ENCODE results near the gene RHBDF1. TPM values are rescaled to one million over a fixed set of nuclear protein-coding genes. Genes with fewer than 3 reads are reported as not detected.

Gene RHBDF1
- total and polyA plus RNA-seq, 2 of the 13 experiments (the other 11 are each of a cell fraction or from before 2014, with no cell fraction given), result 5.4 to 26.9 TPM

- TF ChIP-seq PREB (CRISPR knock-in tag; IDR thresholded peaks at IDR 0.05), result no peak
- TF ChIP-seq ARID2 (CRISPR knock-in tag; IDR thresholded peaks at IDR 0.05; ENCODE audit: borderline replicate concordance), result no peak
- TF ChIP-seq ZNF747 (CRISPR knock-in tag; IDR thresholded peaks at IDR 0.05; ENCODE audit: borderline replicate concordance), result no peak
- TF ChIP-seq XBP1 (CRISPR knock-in tag; IDR thresholded peaks at IDR 0.05), result no peak
- TF ChIP-seq ZNF790 (CRISPR knock-in tag; IDR thresholded peaks at IDR 0.05; ENCODE audit: borderline replicate concordance), result no peak
- TF ChIP-seq ZNF546 (CRISPR knock-in tag; conservative IDR thresholded peaks at IDR 0.05), result no peak
- no peak for TF ChIP-seq DZIP1 (CRISPR knock-in tag; IDR thresholded peaks at IDR 0.05)
- no peak for TF ChIP-seq ZNF281 (CRISPR knock-in tag; IDR thresholded peaks at IDR 0.05; ENCODE audit: borderline replicate concordance)
- TF ChIP-seq SRSF9 (IDR thresholded peaks at IDR 0.05; ENCODE audit: borderline replicate concordance, insufficient read depth, low read depth, low read length, poor library complexity, severe bottlenecking), result no peak
- 0 out of 2 replicates have a peak, but pooled peaks have one; percentile 4 for TF ChIP-seq FOXA3 (CRISPR knock-in tag; IDR thresholded peaks at IDR 0.05)
- TF ChIP-seq RFX3 (CRISPR knock-in tag; IDR thresholded peaks at IDR 0.05), result no peak
- no peak for TF ChIP-seq HOXD1 (CRISPR knock-in tag; IDR thresholded peaks at IDR 0.05)
- peak; percentile 76 for TF ChIP-seq ARID4A (CRISPR knock-in tag; IDR thresholded peaks at IDR 0.05; ENCODE audit: borderline replicate concordance)
Measured at GRCh38 chr16:75580-76501, 3.4 kb upstream of the RHBDF1 start (continued).

Data from HepG2 (cell line).